PC-9 (cell line): ENCODE results near the gene FUT8.

Source experiments
- EZH2 ChIP-seq: fragments of 200-600 bp; sonication (generic); IDR thresholded peaks from 2 replicates; pipeline ENCODE4 v1.8.0; 2017; ENCODE audit warnings: antibody characterized with exemption, low read depth
- TF ChIP-seq, protein P1 (sequence below): fragments of 200-600 bp; sonication (generic); conservative IDR thresholded peaks from 2 replicates; pipeline ENCODE4 v1.6.1; 2017; ENCODE audit warnings: mixed run types, antibody characterized with exemption, mild to moderate bottlenecking, moderate library complexity

DNA sequence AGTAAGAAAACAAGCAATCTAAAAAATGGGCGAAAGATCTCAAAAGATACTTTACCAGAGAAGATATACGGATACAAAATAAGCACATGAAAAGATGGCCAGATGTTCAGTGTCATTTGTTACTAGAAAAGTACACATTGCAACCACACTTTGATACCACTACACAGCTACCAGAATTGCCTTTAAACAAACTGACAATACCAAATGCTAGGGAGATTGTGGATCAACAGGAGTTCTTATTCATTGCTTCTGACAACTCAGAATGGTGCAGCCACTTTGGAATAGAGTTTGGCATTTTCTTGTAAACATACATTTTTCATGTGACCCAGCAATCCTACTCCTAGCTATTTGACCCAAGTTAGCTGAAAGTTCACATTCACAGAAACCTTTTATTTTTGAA, 136.3 kb downstream of the FUT8 start:
- TF ChIP-seq, protein P1, sequence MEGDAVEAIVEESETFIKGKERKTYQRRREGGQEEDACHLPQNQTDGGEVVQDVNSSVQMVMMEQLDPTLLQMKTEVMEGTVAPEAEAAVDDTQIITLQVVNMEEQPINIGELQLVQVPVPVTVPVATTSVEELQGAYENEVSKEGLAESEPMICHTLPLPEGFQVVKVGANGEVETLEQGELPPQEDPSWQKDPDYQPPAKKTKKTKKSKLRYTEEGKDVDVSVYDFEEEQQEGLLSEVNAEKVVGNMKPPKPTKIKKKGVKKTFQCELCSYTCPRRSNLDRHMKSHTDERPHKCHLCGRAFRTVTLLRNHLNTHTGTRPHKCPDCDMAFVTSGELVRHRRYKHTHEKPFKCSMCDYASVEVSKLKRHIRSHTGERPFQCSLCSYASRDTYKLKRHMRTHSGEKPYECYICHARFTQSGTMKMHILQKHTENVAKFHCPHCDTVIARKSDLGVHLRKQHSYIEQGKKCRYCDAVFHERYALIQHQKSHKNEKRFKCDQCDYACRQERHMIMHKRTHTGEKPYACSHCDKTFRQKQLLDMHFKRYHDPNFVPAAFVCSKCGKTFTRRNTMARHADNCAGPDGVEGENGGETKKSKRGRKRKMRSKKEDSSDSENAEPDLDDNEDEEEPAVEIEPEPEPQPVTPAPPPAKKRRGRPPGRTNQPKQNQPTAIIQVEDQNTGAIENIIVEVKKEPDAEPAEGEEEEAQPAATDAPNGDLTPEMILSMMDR, result no peak
- TF ChIP-seq EZH2, result no peak
